Adrenal gland (tissue), 12 donors: Measurements from ENCODE around the gene TMCC3. TPM values are rescaled to one million over a fixed set of nuclear protein-coding genes. Genes with fewer than 3 reads are reported as not detected.

Experiments
- DNase-seq, 7 donors: peaks; one replicate each; pipeline ENCODE4 v3.0.0-alpha.2; 2019 to 2020
- H3K27ac ChIP-seq, 5 donors: fragments of 200-600 bp; sonication (generic) in 4 of 5; 1 replicate in 3 of 5; 2 replicates in 2 of 5; pipeline versions ENCODE4 v1.5.1 to v1.8.0; 2016 to 2020; ENCODE audit warnings: mild to moderate bottlenecking in 1 of 5
- H3K27me3 ChIP-seq: fragments of 200-600 bp; 2 replicates; pipeline ENCODE4 v1.8.0; 2021
- H3K36me3 ChIP-seq, 2 donors: fragments of 200-600 bp; replicated peaks in 1 of 2; 1 replicate in 1 of 2; 2 replicates in 1 of 2; pipeline versions ENCODE4 v1.5.1 to v1.8.0; 2018 to 2022
- H3K4me1 ChIP-seq, 2 donors: fragments of 200-600 bp; replicated peaks in 1 of 2; 1 replicate in 1 of 2; 2 replicates in 1 of 2; pipeline versions ENCODE4 v1.5.1 to v1.8.0; 2018 to 2021
- H3K4me3 ChIP-seq, 4 donors: fragments of 200-600 bp; sonication (generic) in 3 of 4; one replicate each; pipeline ENCODE4 v1.5.1; 2016 to 2018
- H3K9me3 ChIP-seq, 3 donors: fragments of 200-600 bp; sonication (generic) in 1 of 3; replicated peaks in 1 of 3; 1 replicate in 2 of 3; 2 replicates in 1 of 3; pipeline versions ENCODE4 v1.5.1 to v1.8.0; 2016 to 2021
- CTCF ChIP-seq, 6 experiments: fragments of 450-650 bp in 4 of 6; fragments of 200-600 bp in 2 of 6; sonication (generic) in 1 of 6; IDR thresholded peaks; 1 replicate in 5 of 6; 2 replicates in 1 of 6; pipeline versions ENCODE4 v1.5.1 to v1.8.0; 2016 to 2021; ENCODE audit warnings: antibody characterized with exemption in 6 of 6, mild to moderate bottlenecking in 2 of 6, moderate library complexity in 1 of 6
- POLR2A ChIP-seq, 2 donors: fragments of 450-650 bp; IDR thresholded peaks; one replicate each; pipeline ENCODE4 v1.6.1; 2017; ENCODE audit warnings: antibody characterized with exemption in 2 of 2, mild to moderate bottlenecking in 2 of 2, moderate library complexity in 1 of 2
- WGBS, 4 donors: extraction: QIAGEN DNeasy Blood & Tissue Kit in 2 of 4; methylation state at CpG; one replicate each; pipeline versions ENCODE4 v1.1.5 to v1.1.7; 2013 to 2017; 5-methylcytosine and 5-hydroxymethylcytosine counted together
- intact Hi-C, 2 donors: fragments of 100-400 bp; cut with DNase I; formaldehyde crosslinking; loops; one replicate each; pipeline versions ENCODE4 v1.14.1 to v1.15.0; 2022 to 2023
- polyA plus RNA-seq, 3 donors: library from polyadenylated mRNA; stranded (reverse); fragments of 200-250 nt in 2 of 3; fragments of 350-450 nt in 1 of 3; fragmentation: Illumina TruSeq in 1 of 3; extraction: RNeasy Lipid Tissue Mini Kit (QIAGEN cat#74804) in 1 of 3; gene quantifications; one replicate each; pipeline ENCODE4 v1.2.3, GENCODE V29; 2013 to 2014
- total RNA-seq, 9 donors: library from RNA; depleted of rRNA in 4 of 9; stranded (reverse); fragments of >200 nt in 4 of 9; fragments of 120-200 nt in 1 of 9; fragmentation: NEBNext Ultra II Directional in 1 of 9; extraction: Animal tissue kit (Norgen Biotek cat#: 25700) in 1 of 9; gene quantifications; one replicate each; pipeline versions ENCODE4 v1.1.0 to v1.2.4, GENCODE V29; 2013 to 2023
- donor health status: healthy with polysubstance abuse.
- donor health status: Bipolar disorder and iron deficiency.
- donor health status: DM: yes; HTN: yes; CAD: no.
- donor health status: DM: no; HTN: no; CAD: no.
- donor health status: DM: no; HTN: no; CAD: no.
- donor health status: DM: yes; HTN: yes; CAD: no.

The TMCC3 gene
- total and polyA plus RNA-seq, 12 donors: 1.2 to 13.4 (median 6.7) TPM

DNA sequence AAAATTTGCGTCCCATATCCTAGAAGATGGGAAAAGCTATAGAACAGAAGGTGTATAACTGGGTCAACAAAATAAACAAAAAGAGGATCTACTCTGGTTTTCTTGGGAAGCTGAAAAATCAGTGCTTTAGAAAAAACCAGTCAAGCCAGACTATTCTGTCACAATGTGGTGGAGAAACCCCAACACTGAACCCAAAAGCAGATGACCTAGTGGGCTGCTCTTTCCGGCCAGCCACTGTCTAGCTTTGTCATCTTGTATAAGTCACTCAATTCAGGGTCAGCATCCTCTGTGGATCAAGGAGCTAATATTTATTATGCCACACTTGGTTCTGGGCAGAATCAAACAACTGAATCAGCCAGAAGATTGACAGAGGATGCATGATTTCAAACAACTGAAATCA is 26.6 kb upstream of the TMCC3 start:
- Histone ChIP-seq H3K27me3 (no peaks in the 10 kb centered on the region), H3K4me3 (no peak overlapping the region), H3K36me3 (no peaks in the 10 kb centered on the region), H3K4me1 (peaks cover 0 to 39% of the 10 kb centered on the region in 2 donors), H3K9me3 (no peaks in the 10 kb centered on the region), H3K27ac (peak overlapping the region in 2 of 5 donors; percentile 60 to 78)
- WGBS, 4 donors: 66 to 75% (median 70%) methylated on average over 2 of the region's 2 CpGs
- intact Hi-C loops: no loop called here
- no peak for TF ChIP-seq CTCF (IDR thresholded peaks at IDR 0.05)
- DNase-seq: peak in 1 of 7 donors; percentile 27

DNA sequence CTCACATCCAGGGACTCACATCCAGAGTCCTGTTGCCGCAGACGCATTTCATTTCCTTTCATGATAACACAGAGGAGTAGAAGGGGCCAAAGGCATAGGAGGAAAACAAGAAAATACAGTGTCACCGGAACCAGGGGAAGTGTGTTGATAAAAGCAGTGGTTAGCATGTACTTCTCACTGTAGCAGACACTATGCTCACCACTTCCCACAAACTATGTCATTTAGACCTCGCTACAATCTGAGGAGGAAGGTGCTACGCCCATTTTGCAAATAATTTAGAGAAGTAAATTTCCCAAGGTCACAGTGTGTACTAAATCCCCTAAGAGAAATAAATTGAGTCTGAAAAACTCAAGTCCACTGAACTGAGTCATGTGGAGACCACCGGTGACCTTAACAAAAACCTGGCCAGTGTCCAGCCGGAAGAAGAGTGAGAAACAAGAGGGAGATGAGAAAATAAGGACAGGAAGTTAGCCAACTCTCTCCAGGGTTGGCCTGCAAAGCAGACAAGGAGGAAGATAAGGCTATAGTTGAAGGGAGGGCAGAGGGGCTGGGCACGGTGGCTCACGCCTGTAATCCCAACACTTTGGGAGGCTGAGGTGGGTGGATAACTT is 25.8 kb upstream of the TMCC3 start:
- TF ChIP-seq CTCF (IDR thresholded peaks at IDR 0.05) (no peak), POLR2A (IDR thresholded peaks at IDR 0.05) (no peak)
- H3K27me3 ChIP-seq: no peaks in the 10 kb centered on the region
- H3K27ac ChIP-seq: peak overlapping the region in 2 of 5 donors; percentile 60 to 78
- no peaks in the 10 kb centered on the region for H3K9me3 ChIP-seq
- intact Hi-C loops: no loop called here
- WGBS, 4 donors: 56 to 63% (median 58%) methylated on average over 9 of the region's 9 CpGs
- H3K36me3 ChIP-seq: no peaks in the 10 kb centered on the region
- H3K4me1 ChIP-seq: peaks cover 0 to 39% of the 10 kb centered on the region in 2 donors
- peak; percentile 39 to 76 (median 61) for DNase-seq
- no peak overlapping the region for H3K4me3 ChIP-seq

- peaks cover 0 to 39% of the 10 kb centered on the region in 2 donors for H3K4me1 ChIP-seq
- TF ChIP-seq CTCF (IDR thresholded peaks at IDR 0.05) (no peak), POLR2A (IDR thresholded peaks at IDR 0.05) (no peak)
- H3K27me3 ChIP-seq: no peaks in the 10 kb centered on the region
- no peaks in the 10 kb centered on the region for H3K9me3 ChIP-seq
- H3K27ac ChIP-seq: peak overlapping the region in 1 of 5 donors; percentile 39
- 30 to 52% (median 36%) methylated on average over 6 of the region's 6 CpGs for WGBS, 4 donors
- H3K36me3 ChIP-seq: no peaks in the 10 kb centered on the region
- H3K4me3 ChIP-seq: no peak overlapping the region
- intact Hi-C loops: no loop called here
- peak in 6 of 7 donors; percentile 36 to 61 (median 44) for DNase-seq
Observed at GRCh38 chr12:94674835-94675234, 24.5 kb upstream of the TMCC3 start.

GRCh38 chr12:94674051-94674451 is 23.7 kb upstream of the TMCC3 start:
- no peak overlapping the region for H3K4me3 ChIP-seq
- no peaks in the 10 kb centered on the region for H3K36me3 ChIP-seq
- 0 to 7% (median 4%) methylated on average over 2 of the region's 2 CpGs for WGBS, 4 donors
- TF ChIP-seq CTCF (IDR thresholded peaks at IDR 0.05) (no peak), POLR2A (IDR thresholded peaks at IDR 0.05) (no peak)
- no peaks in the 10 kb centered on the region for H3K9me3 ChIP-seq
- intact Hi-C loops: no loop called here
- no peaks in the 10 kb centered on the region for H3K27me3 ChIP-seq
- peaks cover 0 to 39% of the 10 kb centered on the region in 2 donors for H3K4me1 ChIP-seq
- peak overlapping the region in 2 of 5 donors; percentile 0 to 13 for H3K27ac ChIP-seq
- no peak for DNase-seq
